CD8-positive, alpha-beta memory T cell (primary cell): Measurements from ENCODE around the gene GRIA1. TPM values are rescaled to one million over a fixed set of nuclear protein-coding genes. Genes with fewer than 3 reads are reported as not detected.

ENCODE experiments used
- CTCF ChIA-PET: fragments of 350-600 bp; sonication (Branson Sonifier 250); formaldehyde crosslinking; loops from one replicate; lab custom pipeline; 2021; ENCODE audit warnings: antibody characterized with exemption; lab: Charles Lee
- POLR2A ChIA-PET: fragments of 350-600 bp; sonication (Branson Sonifier 250); formaldehyde crosslinking; loops from one replicate; lab custom pipeline; 2021; ENCODE audit warnings: antibody characterized with exemption; lab: Charles Lee
- DNase-seq, 5 donors: peaks; one replicate each; pipeline versions ENCODE4 v3.0.0 to v3.0.0-alpha.2; 2020 to 2022; ENCODE audit warnings: mixed read lengths in 1 of 5
- H3K27ac ChIP-seq: one replicate; pipeline ENCODE4 v1.7.0; 2013; ENCODE audit warnings: low read depth, mild to moderate bottlenecking, low read length, moderate library complexity
- H3K27me3 ChIP-seq: 2 replicates; pipeline ENCODE4 v1.7.0; 2013; ENCODE audit warnings: low read length, mild to moderate bottlenecking; ENCODE audit not compliant: insufficient read depth, poor library complexity, severe bottlenecking
- H3K36me3 ChIP-seq: 2 replicates; pipeline ENCODE4 v1.7.0; 2013; ENCODE audit warnings: mild to moderate bottlenecking, low read length, moderate library complexity; ENCODE audit not compliant: insufficient read depth
- H3K4me1 ChIP-seq: 2 replicates; pipeline ENCODE4 v1.7.0; 2013; ENCODE audit warnings: mild to moderate bottlenecking, low read length, moderate library complexity; ENCODE audit not compliant: insufficient read depth
- H3K4me3 ChIP-seq: 2 replicates; pipeline ENCODE4 v1.7.0; 2013; ENCODE audit warnings: mild to moderate bottlenecking, low read length
- H3K9me3 ChIP-seq: 2 replicates; pipeline ENCODE4 v1.7.0; 2013; ENCODE audit warnings: mild to moderate bottlenecking, low read length
- H3K27ac Mint-ChIP-seq, 8 donors: one replicate each; pipeline ENCODE4 v1.8.0; 2020 to 2021; ENCODE audit warnings: mixed read lengths in 8 of 8, mild to moderate bottlenecking in 6 of 8, inconsistent platforms in 3 of 8, moderate library complexity in 3 of 8
- H3K27me3 Mint-ChIP-seq, 2 donors: one replicate each; pipeline ENCODE4 v1.8.0; 2020 to 2021; ENCODE audit warnings: mixed read lengths in 2 of 2, mild to moderate bottlenecking in 1 of 2, moderate library complexity in 1 of 2
- H3K36me3 Mint-ChIP-seq, 3 donors: one replicate each; pipeline ENCODE4 v1.8.0; 2020 to 2021; ENCODE audit warnings: mixed read lengths in 3 of 3, inconsistent platforms in 1 of 3, mild to moderate bottlenecking in 1 of 3
- H3K4me1 Mint-ChIP-seq, 3 donors: one replicate each; pipeline ENCODE4 v1.8.0; 2020 to 2021; ENCODE audit warnings: mixed read lengths in 3 of 3, inconsistent platforms in 1 of 3, mild to moderate bottlenecking in 1 of 3
- H3K4me3 Mint-ChIP-seq, 7 donors: one replicate each; pipeline ENCODE4 v1.8.0; 2020 to 2021; ENCODE audit warnings: mixed read lengths in 7 of 7, mild to moderate bottlenecking in 6 of 7, moderate library complexity in 4 of 7, inconsistent platforms in 2 of 7
- H3K9me3 Mint-ChIP-seq, 5 donors: one replicate each; pipeline ENCODE4 v1.8.0; 2020 to 2022; ENCODE audit warnings: mixed read lengths in 5 of 5, mild to moderate bottlenecking in 3 of 5, moderate library complexity in 2 of 5, inconsistent platforms in 1 of 5
- polyA plus RNA-seq: library from polyadenylated mRNA; unstranded; fragments of 300-500 nt; fragmentation: Illumina TruSeq; gene quantifications from one replicate; pipeline ENCODE4 v1.2.3, GENCODE V29; 2021
- total RNA-seq, 2 experiments: library from RNA; stranded (reverse); gene quantifications; one replicate each; pipeline ENCODE4 v1.2.3, GENCODE V29; 2021

GRIA1 gene
- total and polyA plus RNA-seq, 3 experiments from 2014 or later = not detected

- no peaks in the 10 kb centered on the region for H3K36me3 ChIP-seq
- no peaks in the 10 kb centered on the region for H3K4me1 Mint-ChIP-seq
- no peaks in the 10 kb centered on the region for H3K9me3 ChIP-seq
- H3K4me3 ChIP-seq = no peak overlapping the region
- no peak overlapping the region for H3K27ac Mint-ChIP-seq
- ChIA-PET CTCF (no interaction called here), POLR2A (no interaction called here)
- no peak overlapping the region for H3K27ac ChIP-seq
- no peaks in the 10 kb centered on the region for H3K27me3 ChIP-seq
- H3K4me3 Mint-ChIP-seq = no peak overlapping the region
- H3K36me3 Mint-ChIP-seq = no peaks in the 10 kb centered on the region
- DNase-seq = no peak
- H3K27me3 Mint-ChIP-seq = peaks cover 5 to 11% of the 10 kb centered on the region in 2 donors
- H3K4me1 ChIP-seq = no peaks in the 10 kb centered on the region
- no peaks in the 10 kb centered on the region for H3K9me3 Mint-ChIP-seq
Measured at GRCh38 chr5:153777681-153778581, 287.5 kb downstream of the GRIA1 start.

GRCh38 chr5:153779836-153780235, 289.4 kb downstream of the GRIA1 start:
- no peaks in the 10 kb centered on the region for H3K36me3 ChIP-seq
- POLR2A ChIA-PET = no interaction called here
- no peak overlapping the region for H3K4me3 ChIP-seq
- H3K36me3 Mint-ChIP-seq = no peaks in the 10 kb centered on the region
- no peak overlapping the region for H3K27ac Mint-ChIP-seq
- no peaks in the 10 kb centered on the region for H3K9me3 Mint-ChIP-seq
- no peaks in the 10 kb centered on the region for H3K27me3 ChIP-seq
- no peak overlapping the region for H3K27ac ChIP-seq
- no peaks in the 10 kb centered on the region for H3K4me1 ChIP-seq
- H3K9me3 ChIP-seq = no peaks in the 10 kb centered on the region
- DNase-seq = no peak
- CTCF ChIA-PET = no interaction called here
- no peaks in the 10 kb centered on the region for H3K4me1 Mint-ChIP-seq
- H3K4me3 Mint-ChIP-seq = no peak overlapping the region
- H3K27me3 Mint-ChIP-seq = peaks cover 3 to 11% of the 10 kb centered on the region in 2 donors

- Histone ChIP-seq H3K36me3 (no peaks in the 10 kb centered on the region), H3K27me3 (no peaks in the 10 kb centered on the region), H3K27ac (no peak overlapping the region), H3K4me3 (no peak overlapping the region), H3K9me3 (no peaks in the 10 kb centered on the region), H3K4me1 (no peaks in the 10 kb centered on the region)
- H3K27ac Mint-ChIP-seq = no peak overlapping the region
- H3K9me3 Mint-ChIP-seq = no peaks in the 10 kb centered on the region
- no peak overlapping the region for H3K4me3 Mint-ChIP-seq
- H3K27me3 Mint-ChIP-seq = peaks cover 3% of the 10 kb centered on the region in 2 donors
- ChIA-PET CTCF (no interaction called here), POLR2A (no interaction called here)
- no peaks in the 10 kb centered on the region for H3K36me3 Mint-ChIP-seq
- no peak for DNase-seq
- H3K4me1 Mint-ChIP-seq = no peaks in the 10 kb centered on the region
Measured at GRCh38 chr5:153780876-153781705, 290.6 kb downstream of the GRIA1 start.

GRCh38 chr5:153782589-153783361, 292.3 kb downstream of the GRIA1 start:
- no peak overlapping the region for H3K27ac ChIP-seq
- H3K4me3 Mint-ChIP-seq = no peak overlapping the region
- DNase-seq = no peak
- H3K36me3 Mint-ChIP-seq = no peaks in the 10 kb centered on the region
- H3K9me3 ChIP-seq = no peaks in the 10 kb centered on the region
- no peaks in the 10 kb centered on the region for H3K4me1 ChIP-seq
- peaks cover 0 to 3% of the 10 kb centered on the region in 2 donors for H3K27me3 Mint-ChIP-seq
- no peak overlapping the region for H3K4me3 ChIP-seq
- peaks cover 0 to 6% (median 0%) of the 10 kb centered on the region in 5 donors for H3K9me3 Mint-ChIP-seq
- no peak overlapping the region for H3K27ac Mint-ChIP-seq
- no peaks in the 10 kb centered on the region for H3K4me1 Mint-ChIP-seq
- no peaks in the 10 kb centered on the region for H3K36me3 ChIP-seq
- no peaks in the 10 kb centered on the region for H3K27me3 ChIP-seq
- CTCF ChIA-PET = no interaction called here
- POLR2A ChIA-PET = no interaction called here

- Histone ChIP-seq H3K27me3 (no peaks in the 10 kb centered on the region), H3K27ac (no peak overlapping the region), H3K4me3 (no peak overlapping the region), H3K36me3 (no peaks in the 10 kb centered on the region), H3K4me1 (no peaks in the 10 kb centered on the region), H3K9me3 (no peaks in the 10 kb centered on the region)
- Mint-ChIP-seq H3K27me3 (peaks cover 0 to 3% of the 10 kb centered on the region in 2 donors), H3K27ac (no peak overlapping the region), H3K9me3 (peaks cover 0 to 6% (median 0%) of the 10 kb centered on the region in 5 donors), H3K36me3 (no peaks in the 10 kb centered on the region), H3K4me3 (no peak overlapping the region), H3K4me1 (no peaks in the 10 kb centered on the region)
- CTCF ChIA-PET = no interaction called here
- POLR2A ChIA-PET = no interaction called here
- DNase-seq = no peak
Measured at GRCh38 chr5:153783362-153783658, 292.8 kb downstream of the GRIA1 start.

GRCh38 chr5:153784277-153784676, 293.8 kb downstream of the GRIA1 start:
- POLR2A ChIA-PET = no interaction called here
- no peak overlapping the region for H3K27ac ChIP-seq
- no peak overlapping the region for H3K27ac Mint-ChIP-seq
- H3K9me3 Mint-ChIP-seq = peaks cover 0 to 6% (median 0%) of the 10 kb centered on the region in 5 donors
- H3K4me1 ChIP-seq = no peaks in the 10 kb centered on the region
- no peak overlapping the region for H3K4me3 ChIP-seq
- H3K36me3 Mint-ChIP-seq = no peaks in the 10 kb centered on the region
- no peak overlapping the region for H3K4me3 Mint-ChIP-seq
- H3K4me1 Mint-ChIP-seq = no peaks in the 10 kb centered on the region
- DNase-seq = no peak
- CTCF ChIA-PET = no interaction called here
- no peaks in the 10 kb centered on the region for H3K27me3 ChIP-seq
- H3K9me3 ChIP-seq = no peaks in the 10 kb centered on the region
- H3K36me3 ChIP-seq = no peaks in the 10 kb centered on the region
- peaks cover 0 to 3% of the 10 kb centered on the region in 2 donors for H3K27me3 Mint-ChIP-seq

GRCh38 chr5:153791339-153791738, 300.9 kb downstream of the GRIA1 start:
- H3K4me3 ChIP-seq = no peak overlapping the region
- Mint-ChIP-seq H3K4me3 (no peak overlapping the region), H3K36me3 (no peaks in the 10 kb centered on the region), H3K27ac (no peak overlapping the region), H3K9me3 (peaks cover 0 to 4% (median 0%) of the 10 kb centered on the region in 5 donors), H3K4me1 (no peaks in the 10 kb centered on the region), H3K27me3 (no peaks in the 10 kb centered on the region)
- H3K27ac ChIP-seq = no peak overlapping the region
- H3K9me3 ChIP-seq = no peaks in the 10 kb centered on the region
- DNase-seq = no peak
- H3K27me3 ChIP-seq = no peaks in the 10 kb centered on the region
- ChIA-PET POLR2A (no interaction called here), CTCF (no interaction called here)
- H3K4me1 ChIP-seq = no peaks in the 10 kb centered on the region
- no peaks in the 10 kb centered on the region for H3K36me3 ChIP-seq

GRCh38 chr5:153792305-153792704, 301.8 kb downstream of the GRIA1 start:
- H3K4me3 ChIP-seq = no peak overlapping the region
- no peaks in the 10 kb centered on the region for H3K36me3 ChIP-seq
- no peaks in the 10 kb centered on the region for H3K27me3 ChIP-seq
- H3K4me1 ChIP-seq = no peaks in the 10 kb centered on the region
- Mint-ChIP-seq H3K9me3 (no peaks in the 10 kb centered on the region), H3K27me3 (no peaks in the 10 kb centered on the region), H3K27ac (no peak overlapping the region), H3K36me3 (no peaks in the 10 kb centered on the region), H3K4me1 (no peaks in the 10 kb centered on the region), H3K4me3 (no peak overlapping the region)
- POLR2A ChIA-PET = no interaction called here
- H3K27ac ChIP-seq = no peak overlapping the region
- CTCF ChIA-PET = no interaction called here
- no peaks in the 10 kb centered on the region for H3K9me3 ChIP-seq
- DNase-seq = no peak
